GM18498 (cell line): ENCODE measurements around the gene ABLIM1.

Source experiments
- ATAC-seq: cut with Tn5 transposase; IDR thresholded peaks from one replicate; pipeline ENCODE4 v1.9.1; 2021; ENCODE audit warnings: mild to moderate bottlenecking, moderate library complexity; ENCODE audit not compliant: unreplicated experiment

Gene ABLIM1

GRCh38 chr10:114648368-114648767 is 9.7 kb downstream of the ABLIM1 start:
- ATAC-seq: no peak

- ATAC-seq: no peak
Observed at GRCh38 chr10:114647545-114648138, 10.4 kb downstream of the ABLIM1 start.

- ATAC-seq: no peak
Observed at GRCh38 chr10:114646426-114646825, 11.6 kb downstream of the ABLIM1 start.

GRCh38 chr10:114645706-114646105 is 12.4 kb downstream of the ABLIM1 start:
- ATAC-seq: no peak

GRCh38 chr10:114643158-114643557 is 14.9 kb downstream of the ABLIM1 start:
- ATAC-seq: no peak

- no peak for ATAC-seq
Observed at GRCh38 chr10:114642729-114643128, 15.3 kb downstream of the ABLIM1 start.

GRCh38 chr10:114638821-114639625 is 19.1 kb downstream of the ABLIM1 start:
- ATAC-seq: peak; percentile 72

GRCh38 chr10:114635797-114636550 is 22.1 kb downstream of the ABLIM1 start:
- ATAC-seq: no peak

GRCh38 chr10:114635101-114635500 is 23.0 kb downstream of the ABLIM1 start:
- ATAC-seq: no peak

GRCh38 chr10:114634609-114634979 is 23.5 kb downstream of the ABLIM1 start:
- no peak for ATAC-seq

GRCh38 chr10:114632869-114633715 is 25.0 kb downstream of the ABLIM1 start:
- ATAC-seq: no peak

- peak; percentile 81 for ATAC-seq
Observed at GRCh38 chr10:114631666-114632417, 26.2 kb downstream of the ABLIM1 start.

- no peak for ATAC-seq
Observed at GRCh38 chr10:114631090-114631665, 26.9 kb downstream of the ABLIM1 start.

- no peak for ATAC-seq
Observed at GRCh38 chr10:114629824-114630730, 28.0 kb downstream of the ABLIM1 start.

GRCh38 chr10:114629083-114629823 is 28.8 kb downstream of the ABLIM1 start:
- no peak for ATAC-seq

- ATAC-seq: no peak
Observed at GRCh38 chr10:114628106-114628505, 30.0 kb downstream of the ABLIM1 start.

- no peak for ATAC-seq
Observed at GRCh38 chr10:114626841-114627240, 31.2 kb downstream of the ABLIM1 start.
